Measurements from ENCODE around the gene CEMIP. TPM values are rescaled to one million over a fixed set of nuclear protein-coding genes. Genes with fewer than 3 reads are reported as not detected.

The CEMIP gene
- total RNA-seq, 1 donor from 2014 or later, result 0.83 TPM

DNA sequence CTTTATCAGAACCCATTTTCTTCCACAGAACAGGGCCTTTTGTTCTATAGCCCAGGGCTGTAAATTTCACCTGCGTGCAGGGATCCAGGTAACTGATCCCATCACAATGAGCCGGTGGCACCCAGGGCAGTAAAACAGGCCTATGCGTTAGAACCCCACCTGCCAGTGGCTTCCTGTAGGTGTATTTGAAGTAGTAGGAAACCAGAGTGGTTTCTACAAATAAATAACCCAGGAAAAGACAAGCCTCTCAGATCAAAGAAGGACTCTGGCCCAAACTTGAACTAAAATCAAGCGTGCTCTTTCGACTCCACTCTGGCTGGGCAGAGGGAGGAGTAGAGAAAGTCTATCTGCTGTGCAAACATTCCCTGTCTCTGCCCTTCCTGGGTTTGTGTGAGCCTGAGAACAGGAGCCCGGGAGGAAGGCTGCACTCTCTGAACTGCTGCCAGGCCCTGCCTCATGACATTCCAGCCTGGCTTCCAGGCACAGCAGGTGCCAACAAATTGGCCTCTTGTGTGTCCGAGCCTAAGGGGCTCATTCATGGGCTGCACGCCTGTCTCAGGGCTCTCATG lies 77.7 kb downstream of the CEMIP start:
- H3K27me3 Mint-ChIP-seq (ENCODE audit: low read depth), result peaks cover 15% of the 10 kb centered on the region
- H3K4me3 Mint-ChIP-seq, result no peak overlapping the region
- no peak for TF ChIP-seq CTCF (IDR thresholded peaks at IDR 0.05; ENCODE audit: unreplicated experiment)
- H3K9me3 Mint-ChIP-seq, result no peaks in the 10 kb centered on the region
- no peak for DNase-seq (ENCODE audit: low spot score in 2 of 2, unreplicated experiment in 2 of 2)
- no peak overlapping the region for H3K27ac Mint-ChIP-seq
- H3K4me1 Mint-ChIP-seq, result no peaks in the 10 kb centered on the region
- no peaks in the 10 kb centered on the region for H3K36me3 Mint-ChIP-seq

DNA sequence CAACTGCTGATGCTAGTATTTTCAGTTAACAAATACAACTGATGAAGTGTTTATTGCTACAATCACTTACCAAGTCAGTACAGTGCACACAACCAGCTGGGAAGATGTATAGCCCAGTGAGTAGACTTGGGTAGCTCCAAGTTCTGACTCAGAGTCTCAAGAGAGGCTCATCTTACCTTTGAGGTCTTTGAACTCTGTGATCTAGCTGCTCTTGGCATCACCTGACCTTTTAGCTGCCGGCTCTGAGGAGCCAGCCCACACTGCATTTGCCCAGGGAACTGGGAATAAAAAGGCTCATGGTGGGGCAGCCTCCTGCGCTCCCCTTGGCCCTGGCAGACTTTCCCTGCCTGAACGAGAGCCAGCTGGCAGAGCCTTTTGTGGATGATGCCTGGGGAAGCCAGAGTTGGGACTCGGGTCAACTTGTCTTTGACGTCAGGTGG lies 82.6 kb downstream of the CEMIP start:
- Mint-ChIP-seq H3K27ac (no peak overlapping the region), H3K27me3 (ENCODE audit: low read depth) (peaks cover 16% of the 10 kb centered on the region), H3K4me3 (no peak overlapping the region), H3K9me3 (no peaks in the 10 kb centered on the region), H3K4me1 (no peaks in the 10 kb centered on the region), H3K36me3 (no peaks in the 10 kb centered on the region)
- no peak for DNase-seq (ENCODE audit: low spot score in 2 of 2, unreplicated experiment in 2 of 2)
- no peak for TF ChIP-seq CTCF (IDR thresholded peaks at IDR 0.05; ENCODE audit: unreplicated experiment)

DNA sequence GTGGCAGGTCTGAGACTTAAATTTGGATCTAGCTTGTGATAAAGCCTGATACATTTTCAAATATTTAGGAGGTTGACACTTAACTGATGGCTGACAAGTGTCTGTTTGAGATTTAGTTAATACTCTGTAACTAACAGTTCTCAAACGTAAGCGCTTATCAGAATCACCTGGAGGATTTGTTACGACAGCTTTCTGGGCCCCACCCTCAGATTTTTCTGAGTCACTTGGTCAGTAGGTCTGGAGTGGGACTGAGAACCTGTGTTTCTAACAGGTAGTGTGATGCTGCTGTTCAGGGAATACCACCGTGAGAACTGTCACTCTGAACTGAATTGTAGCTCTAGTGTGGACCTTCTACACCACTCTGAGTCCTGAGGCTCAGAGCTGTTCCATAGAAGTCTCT lies 85.5 kb downstream of the CEMIP start:
- Mint-ChIP-seq H3K9me3 (no peaks in the 10 kb centered on the region), H3K4me3 (no peak overlapping the region), H3K27ac (no peak overlapping the region), H3K27me3 (ENCODE audit: low read depth) (peaks cover 15% of the 10 kb centered on the region), H3K36me3 (no peaks in the 10 kb centered on the region), H3K4me1 (no peaks in the 10 kb centered on the region)
- no peak for DNase-seq (ENCODE audit: low spot score in 2 of 2, unreplicated experiment in 2 of 2)
- TF ChIP-seq CTCF (IDR thresholded peaks at IDR 0.05; ENCODE audit: unreplicated experiment), result no peak

DNA sequence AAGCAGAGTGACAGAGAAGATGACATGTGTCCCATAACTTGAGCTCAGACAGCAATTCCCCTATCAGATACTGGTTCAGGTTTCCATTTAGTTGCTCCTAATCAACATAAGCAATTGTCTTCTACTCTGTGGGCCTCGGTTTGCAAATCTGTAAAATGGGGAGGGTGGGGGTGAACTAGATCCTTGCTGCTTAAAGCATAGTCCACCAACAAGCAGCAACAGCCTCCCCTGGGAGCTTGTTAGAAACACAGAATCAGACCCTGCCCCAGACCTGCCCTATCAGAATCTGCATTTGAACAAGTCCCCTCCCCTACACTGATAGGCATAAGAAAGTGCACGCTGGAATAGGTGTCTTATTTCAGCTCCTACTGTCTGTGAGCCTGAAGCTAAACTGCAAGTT lies 87.8 kb downstream of the CEMIP start:
- no peak overlapping the region for H3K4me3 Mint-ChIP-seq

DNA sequence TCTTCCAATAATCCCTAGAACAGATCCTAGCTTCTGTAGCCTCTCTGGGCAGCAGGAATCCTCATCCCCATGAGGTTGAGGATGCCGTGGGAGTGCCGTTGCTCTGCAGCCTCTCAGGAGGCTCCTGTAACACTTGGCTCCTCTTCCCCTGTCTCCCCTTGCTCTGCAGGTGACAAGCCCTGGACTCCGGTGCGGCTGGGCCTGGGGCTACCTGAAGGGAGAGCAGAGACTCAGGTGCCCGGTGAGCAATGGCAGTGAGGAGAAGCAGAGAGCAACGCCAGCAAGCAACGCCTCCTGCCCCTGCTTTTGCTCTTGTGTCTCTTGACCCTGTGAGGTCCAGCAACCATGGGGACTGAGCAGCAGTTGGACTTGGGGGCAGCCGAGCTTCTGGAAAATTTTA lies 91.2 kb downstream of the CEMIP start:
- no peak for DNase-seq (ENCODE audit: low spot score in 2 of 2, unreplicated experiment in 2 of 2)
- H3K9me3 Mint-ChIP-seq, result no peaks in the 10 kb centered on the region
- H3K4me1 Mint-ChIP-seq, result no peaks in the 10 kb centered on the region
- H3K27me3 Mint-ChIP-seq (ENCODE audit: low read depth), result no peaks in the 10 kb centered on the region
- H3K4me3 Mint-ChIP-seq, result no peak overlapping the region
- no peak for TF ChIP-seq CTCF (IDR thresholded peaks at IDR 0.05; ENCODE audit: unreplicated experiment)
- no peaks in the 10 kb centered on the region for H3K36me3 Mint-ChIP-seq
- no peak overlapping the region for H3K27ac Mint-ChIP-seq

More for the DNA sequence above, 87.8 kb downstream of the CEMIP start:
- no peak overlapping the region for H3K27ac Mint-ChIP-seq
- no peaks in the 10 kb centered on the region for H3K4me1 Mint-ChIP-seq
- DNase-seq (ENCODE audit: low spot score in 2 of 2, unreplicated experiment in 2 of 2), result no peak
- H3K27me3 Mint-ChIP-seq (ENCODE audit: low read depth), result peaks cover 7% of the 10 kb centered on the region
- no peaks in the 10 kb centered on the region for H3K9me3 Mint-ChIP-seq
- no peaks in the 10 kb centered on the region for H3K36me3 Mint-ChIP-seq
- TF ChIP-seq CTCF (IDR thresholded peaks at IDR 0.05; ENCODE audit: unreplicated experiment), result no peak

- H3K9me3 Mint-ChIP-seq, result no peaks in the 10 kb centered on the region
- no peak for DNase-seq (ENCODE audit: low spot score in 2 of 2, unreplicated experiment in 2 of 2)
These were observed 91.7 kb downstream of the CEMIP start for GRCh38 chr15:80870893-80871292.

More at GRCh38 chr15:80870893-80871292, 91.7 kb downstream of the CEMIP start:
- Mint-ChIP-seq H3K4me1 (no peaks in the 10 kb centered on the region), H3K27ac (no peak overlapping the region), H3K4me3 (no peak overlapping the region), H3K36me3 (no peaks in the 10 kb centered on the region), H3K27me3 (ENCODE audit: low read depth) (no peaks in the 10 kb centered on the region)
- TF ChIP-seq CTCF (IDR thresholded peaks at IDR 0.05; ENCODE audit: unreplicated experiment), result no peak
